Gastroesophageal sphincter (tissue), 3 donors: ENCODE data around the gene DNAI1.

Source experiments
- CTCF ChIP-seq, 4 experiments: fragments of 200-600 bp in 2 of 4; fragments of 450-650 bp in 2 of 4; sonication (generic) in 1 of 4; IDR thresholded peaks; one replicate each; pipeline ENCODE4 v1.5.1; 2017 to 2019; ENCODE audit warnings: antibody characterized with exemption in 4 of 4, mild to moderate bottlenecking in 2 of 4, moderate library complexity in 2 of 4
- POLR2A ChIP-seq, 2 donors: fragments of 450-650 bp; IDR thresholded peaks; one replicate each; pipeline ENCODE4 v1.6.1; 2017; ENCODE audit warnings: antibody characterized with exemption in 2 of 2, mild to moderate bottlenecking in 2 of 2, moderate library complexity in 1 of 2
- POLR2AphosphoS5 ChIP-seq: sonication (generic); formaldehyde crosslinking; IDR thresholded peaks from one replicate; pipeline ENCODE4 v1.6.1; 2017; ENCODE audit warnings: antibody characterized with exemption

GRCh38 chr9:34463901-34464232 lies 5.3 kb downstream of the DNAI1 start:
- TF ChIP-seq CTCF (IDR thresholded peaks at IDR 0.05) (no peak), POLR2AphosphoS5 (no peak), POLR2A (IDR thresholded peaks at IDR 0.05) (no peak)
